ENCODE measurements around the gene SEPTIN6.

DNA sequence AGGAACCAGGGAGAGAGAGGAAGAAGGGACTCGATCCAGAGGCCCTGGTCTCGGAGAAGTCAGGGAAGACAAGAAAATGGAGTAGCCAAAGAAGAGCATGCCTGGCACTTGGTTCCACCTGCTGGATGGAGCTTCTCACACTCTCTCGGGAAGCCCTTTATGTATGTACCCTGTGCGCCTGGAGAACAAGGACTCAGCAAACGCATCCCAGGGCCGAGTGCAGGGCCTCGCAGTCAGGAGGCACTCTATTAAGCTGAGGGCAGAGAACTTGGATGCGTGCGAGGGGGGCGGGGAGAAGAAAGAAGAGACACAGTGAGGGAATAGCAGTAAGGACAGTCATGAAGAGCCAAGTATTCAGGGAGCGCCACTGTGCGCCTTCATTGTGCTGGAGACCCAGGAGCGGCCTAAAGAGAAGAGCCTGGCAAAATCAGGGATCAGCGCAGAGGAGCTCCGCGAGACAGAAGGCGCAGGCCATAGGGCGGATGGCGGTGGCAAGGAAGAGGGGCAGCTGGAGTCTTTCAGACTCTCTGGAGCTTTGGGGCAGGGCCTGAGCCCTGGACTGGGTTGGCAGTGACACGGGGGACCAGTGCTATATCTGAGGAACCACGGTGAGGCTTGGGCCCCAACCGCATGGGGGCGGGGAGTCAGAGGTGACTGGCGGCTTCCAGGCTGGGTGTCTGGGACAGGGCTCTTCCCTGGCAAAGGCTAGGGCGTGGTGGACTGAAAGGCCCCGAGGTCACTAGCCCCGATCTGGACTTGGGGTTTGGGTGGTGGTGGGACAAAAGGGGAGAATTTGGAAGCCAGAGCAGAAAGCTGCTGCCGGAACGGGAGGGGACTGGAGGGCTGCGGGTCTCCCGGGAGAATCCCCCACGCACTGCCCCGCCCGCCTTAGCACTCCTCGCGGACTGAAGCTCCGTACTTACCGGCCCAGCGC is 1.9 kb upstream of the SEPTIN6 start:
- TF ChIP-seq POLR2A (IDR thresholded peaks at IDR 0.05; ENCODE audit: low read depth, low read length) (no peak), POLR2AphosphoS5 (IDR thresholded peaks at IDR 0.05; ENCODE audit: low read depth, low read length) (no peak), PAX5 (IDR thresholded peaks at IDR 0.05; ENCODE audit: insufficient read depth, low read length, severe bottlenecking) (no peak), SPI1 (IDR thresholded peaks at IDR 0.05; ENCODE audit: low read depth, low read length) (no peak)

Data from GM12891 (cell line).